ENCODE data around the gene SLC25A48.

SLC25A48 gene

GRCh38 chr5:135834639-135835529, at the start of gene SLC25A48:
Gene SLC25A48 (plus strand): TSS chr5:135834663. CDS start chr5:135834848, 185 bp downstream.
- no peak for DNase-seq

GRCh38 chr5:135800656-135801055, 33.8 kb upstream of the SLC25A48 start:
- no peak for DNase-seq

GRCh38 chr5:135810188-135810943, 24.1 kb upstream of the SLC25A48 start:
- no peak for DNase-seq

- no peak for DNase-seq
Measured at GRCh38 chr5:135811007-135811406, 23.5 kb upstream of the SLC25A48 start.

GRCh38 chr5:135813758-135814157, 20.7 kb upstream of the SLC25A48 start:
- DNase-seq = no peak

GRCh38 chr5:135814316-135814715, 20.1 kb upstream of the SLC25A48 start:
- DNase-seq = no peak

- no peak for DNase-seq
Measured at GRCh38 chr5:135814812-135815211, 19.7 kb upstream of the SLC25A48 start.

- DNase-seq = no peak
Measured at GRCh38 chr5:135821061-135821801, 13.2 kb upstream of the SLC25A48 start.

- DNase-seq = no peak
Measured at GRCh38 chr5:135821802-135822201, 12.7 kb upstream of the SLC25A48 start.

- DNase-seq = no peak
Measured at GRCh38 chr5:135822286-135822685, 12.2 kb upstream of the SLC25A48 start.

- no peak for DNase-seq
Measured at GRCh38 chr5:135822959-135823358, 11.5 kb upstream of the SLC25A48 start.

- DNase-seq = no peak
Measured at GRCh38 chr5:135823881-135824280, 10.6 kb upstream of the SLC25A48 start.

- no peak for DNase-seq
Measured at GRCh38 chr5:135824541-135825041, 9.9 kb upstream of the SLC25A48 start.

GRCh38 chr5:135825373-135826220, 8.9 kb upstream of the SLC25A48 start:
- DNase-seq = no peak

- no peak for DNase-seq
Measured at GRCh38 chr5:135826221-135826525, 8.3 kb upstream of the SLC25A48 start.

- DNase-seq = no peak
Measured at GRCh38 chr5:135826994-135827671, 7.3 kb upstream of the SLC25A48 start.

- DNase-seq = no peak
Measured at GRCh38 chr5:135827965-135828781, 6.3 kb upstream of the SLC25A48 start.

- DNase-seq = no peak
Measured at GRCh38 chr5:135828782-135829127, 5.7 kb upstream of the SLC25A48 start.

- no peak for DNase-seq
Measured at GRCh38 chr5:135829179-135829578, 5.3 kb upstream of the SLC25A48 start.

GRCh38 chr5:135829681-135830383, 4.6 kb upstream of the SLC25A48 start:
- DNase-seq = no peak
